Central memory CD8-positive, alpha-beta T cell (primary cell): ENCODE measurements around the gene UTP14A.
A peak's percentile ranks its signal among the peaks of the same experiment; 100 is the strongest.

Source experiments
- ATAC-seq: fragments of 150-1000 bp; cut with Tn5 transposase; replicated peaks from 2 replicates; pipeline ENCODE4 v1.10.0; 2022; ENCODE audit warnings: mild to moderate bottlenecking, moderate FRiP score, moderate number of reproducible peaks; ENCODE audit not compliant: poor library complexity, severe bottlenecking; ENCODE audit errors: extremely low read depth
- DNase-seq, 2 donors: peaks; one replicate each; pipeline ENCODE4 v3.0.0; 2021; ENCODE audit warnings: low spot score in 2 of 2
- H3K27ac Mint-ChIP-seq: one replicate; pipeline ENCODE4 v1.8.0; 2022; ENCODE audit warnings: low read depth, mild to moderate bottlenecking, moderate library complexity, mixed read lengths
- H3K27me3 Mint-ChIP-seq: one replicate; pipeline ENCODE4 v1.8.0; 2022; ENCODE audit warnings: mixed read lengths
- H3K36me3 Mint-ChIP-seq: one replicate; pipeline ENCODE4 v1.8.0; 2022; ENCODE audit warnings: mild to moderate bottlenecking, moderate library complexity, mixed read lengths; ENCODE audit not compliant: insufficient read depth
- H3K4me1 Mint-ChIP-seq: one replicate; pipeline ENCODE4 v1.8.0; 2022; ENCODE audit warnings: mixed read lengths
- H3K4me3 Mint-ChIP-seq: one replicate; pipeline ENCODE4 v1.8.0; 2022; ENCODE audit warnings: mild to moderate bottlenecking, moderate library complexity, mixed read lengths
- H3K9me3 Mint-ChIP-seq: one replicate; pipeline ENCODE4 v1.8.0; 2022; ENCODE audit warnings: mixed read lengths

Gene UTP14A

GRCh38 chrX:129956145-129956544, 50.2 kb downstream of the UTP14A start:
- H3K9me3 Mint-ChIP-seq = no peaks in the 10 kb centered on the region
- peak overlapping the region; percentile 82 for H3K27ac Mint-ChIP-seq
- H3K4me3 Mint-ChIP-seq = peak overlapping the region; percentile 67
- H3K36me3 Mint-ChIP-seq = peaks cover 15% of the 10 kb centered on the region
- peaks cover 13% of the 10 kb centered on the region for H3K4me1 Mint-ChIP-seq
- ATAC-seq = no peak
- no peaks in the 10 kb centered on the region for H3K27me3 Mint-ChIP-seq
- no peak for DNase-seq

- ATAC-seq (no peak), DNase-seq (no peak)
- Mint-ChIP-seq H3K36me3 (peaks cover 14% of the 10 kb centered on the region), H3K27me3 (no peaks in the 10 kb centered on the region), H3K4me3 (peak overlapping the region; percentile 68), H3K9me3 (no peaks in the 10 kb centered on the region), H3K4me1 (peaks cover 17% of the 10 kb centered on the region), H3K27ac (no peak overlapping the region)
These were observed 50.8 kb downstream of the UTP14A start for GRCh38 chrX:129956765-129957164.

DNA sequence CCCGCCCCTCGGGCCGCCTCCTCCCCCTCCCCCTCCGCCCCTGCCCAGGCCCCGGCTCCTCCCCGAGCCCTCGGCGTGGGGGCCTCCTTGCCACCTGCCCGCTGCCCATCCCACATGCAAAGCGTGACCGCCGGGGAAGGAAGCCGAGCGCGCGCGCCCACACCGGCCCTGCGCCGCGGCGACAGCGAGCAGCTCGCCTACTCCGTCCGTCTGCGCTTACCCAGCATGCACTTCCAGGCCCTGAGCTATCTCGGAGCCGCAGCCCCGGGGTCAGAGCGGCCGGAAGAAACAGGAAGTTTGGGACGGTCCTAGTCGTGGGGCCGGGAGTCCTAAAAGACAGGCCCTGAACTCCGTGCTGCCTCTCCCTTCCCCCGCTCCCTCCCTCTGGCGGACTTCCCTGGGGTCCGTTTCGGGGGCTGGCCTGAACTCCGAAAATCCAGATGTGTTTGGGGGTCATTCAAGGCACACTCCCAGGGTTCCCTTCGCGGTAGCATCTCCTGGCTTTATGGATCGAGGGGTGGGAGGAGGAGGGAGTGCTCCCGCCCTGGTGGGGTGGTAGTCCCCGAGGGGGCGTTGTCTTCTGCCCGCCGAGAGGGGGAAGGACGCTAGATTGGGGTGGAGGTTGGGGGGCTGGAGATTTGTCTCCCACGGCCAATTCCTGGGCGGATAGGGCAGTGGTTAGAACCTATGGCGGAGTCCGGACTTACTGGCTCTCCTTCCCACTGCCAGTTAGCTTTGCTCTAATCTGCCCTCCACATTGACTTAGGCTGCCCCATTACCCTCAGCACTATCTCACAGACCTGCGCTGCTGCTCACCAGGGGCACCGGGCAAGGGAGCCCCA, 51.5 kb downstream of the UTP14A start:
- Mint-ChIP-seq H3K4me3 (peak overlapping the region; percentile 68), H3K4me1 (peaks cover 19% of the 10 kb centered on the region), H3K27me3 (no peaks in the 10 kb centered on the region), H3K9me3 (no peaks in the 10 kb centered on the region), H3K36me3 (peaks cover 10% of the 10 kb centered on the region), H3K27ac (no peak overlapping the region)
- ATAC-seq (peak; percentile 21), DNase-seq (no peak)

DNA sequence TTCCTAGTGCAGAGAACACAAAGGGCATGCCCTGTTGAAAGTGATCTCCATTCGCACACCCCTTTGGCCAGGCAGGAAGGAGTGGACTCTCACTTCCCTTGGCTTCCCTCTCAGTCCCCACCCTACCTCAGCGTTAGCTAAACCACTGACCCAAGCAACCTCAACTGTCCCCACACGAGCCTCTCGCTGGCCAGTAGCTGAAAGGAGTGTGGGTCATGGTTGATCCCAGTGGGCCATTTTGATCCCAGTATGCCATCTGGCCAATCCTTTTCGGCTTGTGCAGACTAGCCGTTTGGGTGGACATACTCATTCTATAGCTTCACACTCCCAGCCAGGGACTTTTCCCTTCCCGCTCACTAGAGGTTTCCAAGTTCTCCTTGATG, 52.1 kb downstream of the UTP14A start:
- Mint-ChIP-seq H3K4me3 (peak overlapping the region; percentile 68), H3K36me3 (peaks cover 5% of the 10 kb centered on the region), H3K4me1 (peaks cover 14% of the 10 kb centered on the region), H3K27ac (no peak overlapping the region), H3K9me3 (no peaks in the 10 kb centered on the region), H3K27me3 (no peaks in the 10 kb centered on the region)
- ATAC-seq (no peak), DNase-seq (no peak)

- no peak for ATAC-seq
- H3K4me3 Mint-ChIP-seq = peak overlapping the region; percentile 68
- H3K9me3 Mint-ChIP-seq = no peaks in the 10 kb centered on the region
- DNase-seq = no peak
- peaks cover 14% of the 10 kb centered on the region for H3K4me1 Mint-ChIP-seq
- no peaks in the 10 kb centered on the region for H3K36me3 Mint-ChIP-seq
- H3K27ac Mint-ChIP-seq = no peak overlapping the region
- no peaks in the 10 kb centered on the region for H3K27me3 Mint-ChIP-seq
These were observed 53.0 kb downstream of the UTP14A start for GRCh38 chrX:129958814-129959492.

GRCh38 chrX:129959493-129959832, 53.5 kb downstream of the UTP14A start:
- H3K36me3 Mint-ChIP-seq = no peaks in the 10 kb centered on the region
- H3K27ac Mint-ChIP-seq = no peak overlapping the region
- ATAC-seq (no peak), DNase-seq (no peak)
- no peaks in the 10 kb centered on the region for H3K27me3 Mint-ChIP-seq
- H3K4me1 Mint-ChIP-seq = peaks cover 14% of the 10 kb centered on the region
- H3K9me3 Mint-ChIP-seq = no peaks in the 10 kb centered on the region
- no peak overlapping the region for H3K4me3 Mint-ChIP-seq

GRCh38 chrX:129961180-129962083, 55.5 kb downstream of the UTP14A start:
- H3K4me3 Mint-ChIP-seq = peak overlapping the region; percentile 71
- peak in 1 of 2 donors; percentile 40 for DNase-seq
- H3K27ac Mint-ChIP-seq = peak overlapping the region; percentile 84

DNA sequence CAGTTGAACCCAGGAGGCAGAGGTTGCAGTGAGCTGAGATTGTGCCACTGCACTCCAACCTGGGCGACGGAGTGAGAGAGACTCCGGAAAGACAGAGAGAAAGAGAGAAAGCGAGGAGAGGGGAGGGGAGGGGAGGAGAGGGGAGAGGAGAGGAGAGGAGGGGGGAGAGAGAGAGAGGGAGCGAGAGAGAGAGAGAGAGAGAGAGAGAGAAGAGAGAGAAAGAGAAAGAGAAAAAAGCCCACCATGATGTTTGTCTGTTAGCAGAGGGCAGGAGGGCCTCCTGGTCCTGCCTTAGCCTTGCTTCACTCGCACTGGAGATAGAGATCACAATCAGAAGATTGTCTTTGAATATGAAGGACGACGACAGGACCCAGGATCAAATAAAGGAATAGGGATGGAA, 57.8 kb downstream of the UTP14A start:
- ATAC-seq (no peak), DNase-seq (no peak)
- H3K27me3 Mint-ChIP-seq = no peaks in the 10 kb centered on the region
- H3K27ac Mint-ChIP-seq = no peak overlapping the region
- no peaks in the 10 kb centered on the region for H3K36me3 Mint-ChIP-seq
- H3K4me3 Mint-ChIP-seq = no peak overlapping the region
- no peaks in the 10 kb centered on the region for H3K9me3 Mint-ChIP-seq
- H3K4me1 Mint-ChIP-seq = peaks cover 8% of the 10 kb centered on the region

More at GRCh38 chrX:129961180-129962083, 55.5 kb downstream of the UTP14A start:
- Mint-ChIP-seq H3K36me3 (no peaks in the 10 kb centered on the region), H3K9me3 (no peaks in the 10 kb centered on the region), H3K27me3 (no peaks in the 10 kb centered on the region), H3K4me1 (peaks cover 14% of the 10 kb centered on the region)
- peak; percentile 92 for ATAC-seq

GRCh38 chrX:129965166-129965565, 59.2 kb downstream of the UTP14A start:
- H3K4me3 Mint-ChIP-seq = no peak overlapping the region
- H3K36me3 Mint-ChIP-seq = no peaks in the 10 kb centered on the region
- no peak for ATAC-seq
- H3K4me1 Mint-ChIP-seq = peaks cover 8% of the 10 kb centered on the region
- DNase-seq = no peak
- no peaks in the 10 kb centered on the region for H3K27me3 Mint-ChIP-seq
- no peak overlapping the region for H3K27ac Mint-ChIP-seq
- H3K9me3 Mint-ChIP-seq = no peaks in the 10 kb centered on the region

GRCh38 chrX:129968968-129969367, 63.0 kb downstream of the UTP14A start:
- ATAC-seq (no peak), DNase-seq (no peak)
- Mint-ChIP-seq H3K4me1 (no peaks in the 10 kb centered on the region), H3K4me3 (no peak overlapping the region), H3K36me3 (no peaks in the 10 kb centered on the region), H3K27ac (no peak overlapping the region), H3K9me3 (no peaks in the 10 kb centered on the region), H3K27me3 (no peaks in the 10 kb centered on the region)

DNA sequence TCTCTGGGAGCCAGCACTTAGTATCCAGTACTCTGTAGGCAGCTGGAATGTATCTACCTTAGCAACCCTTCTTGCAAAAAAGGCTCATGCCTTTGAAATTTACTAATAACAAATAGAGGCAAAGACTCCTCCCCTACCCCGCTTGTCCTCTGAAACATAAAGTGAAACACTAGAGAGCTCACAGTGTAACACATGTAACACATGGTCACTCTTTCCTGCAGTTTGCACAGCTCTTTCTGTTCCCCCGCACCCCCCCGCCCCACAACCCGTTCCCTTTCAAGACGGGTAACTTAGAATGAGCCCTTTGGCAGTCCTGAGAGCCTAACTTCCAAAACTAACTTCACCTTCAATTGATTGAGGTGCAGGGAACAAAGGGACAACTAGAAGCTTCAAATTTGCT, 70.5 kb downstream of the UTP14A start:
- Mint-ChIP-seq H3K27me3 (no peaks in the 10 kb centered on the region), H3K4me3 (no peak overlapping the region), H3K4me1 (peaks cover 6% of the 10 kb centered on the region), H3K9me3 (no peaks in the 10 kb centered on the region), H3K27ac (no peak overlapping the region), H3K36me3 (no peaks in the 10 kb centered on the region)
- ATAC-seq (no peak), DNase-seq (no peak)
